Measurements from ENCODE around the gene TEX13D.
"Not testable (repeated sequence)": the region's sequence is repeated elsewhere in the genome, so short reads cannot be mapped to it uniquely, and the experiment has no call there.

The TEX13D gene

DNA sequence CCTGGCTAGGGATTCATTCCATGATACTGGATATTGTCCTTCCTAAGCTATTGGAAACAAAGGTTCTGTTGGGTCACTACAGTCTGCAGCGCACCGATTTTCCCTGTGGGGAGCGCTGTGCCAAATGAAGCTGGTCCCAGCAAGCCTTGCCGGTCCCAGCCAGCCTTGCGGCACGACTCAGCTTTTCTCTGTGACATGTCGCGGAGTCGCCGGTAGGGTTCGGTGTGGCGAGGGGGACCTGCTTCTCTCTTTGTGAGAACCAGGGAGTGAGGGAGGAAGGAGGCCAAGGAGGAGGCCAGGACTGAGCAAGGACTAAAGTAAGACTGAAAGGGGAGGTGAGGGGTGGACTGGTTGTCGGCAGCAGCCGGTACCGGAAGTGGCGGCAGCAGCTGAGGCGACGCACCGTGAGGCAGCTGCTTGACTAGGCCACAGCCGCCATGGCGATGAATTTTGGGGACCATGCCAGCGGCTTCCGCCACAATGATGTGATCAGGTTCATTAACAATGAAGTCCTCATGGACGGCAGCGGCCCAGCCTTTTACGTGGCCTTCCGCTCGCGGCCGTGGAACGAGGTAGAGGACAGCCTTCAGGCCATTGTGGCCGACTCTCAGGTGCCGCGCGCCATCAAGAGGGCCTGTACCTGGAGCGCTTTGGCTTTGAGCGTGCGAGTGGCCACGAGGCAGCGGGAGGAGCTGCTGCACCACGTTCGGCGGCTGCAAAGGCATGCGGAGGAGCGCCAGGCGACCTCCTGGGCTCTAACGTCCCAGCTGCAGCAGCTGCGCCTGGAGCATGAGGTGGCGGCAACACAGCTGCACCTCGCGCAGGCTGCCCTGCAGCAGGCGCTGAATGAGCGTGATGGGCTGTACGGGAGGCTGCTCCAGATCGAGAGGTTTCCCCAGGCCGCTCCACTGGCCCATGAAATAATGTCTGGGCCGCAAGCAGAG, at the start of gene TEX13D:
TSS of gene TEX13D (plus strand) at position 180 of the 944 bp plus-strand sequence. CDS start at position 438, 258 bp downstream.
- no peak for FAIRE-seq

DNA sequence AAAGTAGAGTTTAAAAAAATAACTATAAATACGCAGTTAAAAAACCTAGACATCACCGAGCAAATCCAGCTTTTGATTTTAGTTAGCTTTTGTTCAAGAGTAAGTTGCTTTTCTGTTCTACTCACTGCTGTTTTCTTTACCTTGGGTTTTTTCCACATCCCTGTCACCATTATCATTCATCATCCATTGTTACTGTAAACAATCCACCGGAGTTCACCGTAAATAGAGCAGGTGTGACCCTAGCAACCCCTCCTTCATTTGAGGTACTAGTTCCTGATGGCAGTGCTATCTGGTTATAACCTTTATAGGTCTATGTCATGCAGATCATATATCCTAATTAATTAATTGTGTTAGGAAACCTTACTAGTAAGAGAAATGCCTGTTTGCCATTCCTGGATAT, 43.0 kb upstream of the TEX13D start:
- FAIRE-seq: no peak

DNA sequence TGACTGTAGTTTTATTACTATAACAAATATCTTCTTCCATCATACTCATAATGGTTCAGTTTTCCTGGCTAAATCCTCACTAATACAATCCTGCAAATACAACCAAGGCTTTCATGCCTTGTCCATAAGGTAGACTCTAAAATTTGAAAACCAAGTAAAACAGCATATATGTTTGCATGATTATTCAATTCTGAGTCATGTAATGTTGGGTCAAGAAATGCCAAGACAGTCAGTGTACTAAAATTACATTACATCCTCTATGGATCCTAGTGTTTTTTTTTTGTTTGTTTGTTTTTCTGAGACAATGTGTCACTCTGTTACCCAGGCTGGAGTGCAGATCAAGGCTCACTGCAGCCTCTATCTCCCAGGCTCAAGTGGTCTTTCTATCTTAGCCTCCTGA, 38.6 kb upstream of the TEX13D start:
- no peak for FAIRE-seq

DNA sequence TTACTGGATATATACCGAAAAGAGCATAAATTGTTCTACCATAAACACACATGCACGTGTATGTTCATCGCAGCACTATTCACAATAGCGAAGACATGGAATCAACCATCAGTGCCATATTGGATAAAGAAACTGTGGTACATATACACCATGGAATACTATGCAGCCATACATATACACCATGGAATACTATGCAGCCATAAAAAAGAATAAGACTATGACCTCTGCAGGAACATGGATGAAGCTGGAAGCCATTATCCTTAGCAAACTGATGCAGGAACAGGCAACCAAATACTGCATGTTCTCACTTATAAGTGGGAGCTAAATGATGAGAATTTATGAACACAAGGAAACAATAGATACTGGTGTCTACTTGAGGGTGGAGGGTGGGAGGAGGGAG, 33.1 kb upstream of the TEX13D start:
- not testable (repeated sequence) for FAIRE-seq

DNA sequence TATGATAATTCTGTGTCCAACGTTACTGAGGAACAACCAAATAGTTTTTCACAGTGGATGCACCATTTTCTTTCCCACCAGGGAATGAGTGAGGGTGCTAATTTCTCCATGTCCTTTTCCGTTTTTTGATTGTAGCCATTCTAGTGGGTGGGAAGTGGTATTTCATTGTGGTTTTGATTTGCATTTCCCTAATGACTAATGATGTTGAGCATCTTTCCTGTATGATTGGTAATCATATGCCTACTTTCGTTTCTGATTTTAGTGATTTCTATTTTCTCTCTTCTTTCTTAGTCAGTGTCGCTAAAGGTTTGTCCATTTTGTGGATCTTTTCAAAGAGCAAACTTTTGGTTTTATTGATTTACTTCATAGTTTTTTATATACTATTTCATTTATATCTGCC, 32.1 kb upstream of the TEX13D start:
- FAIRE-seq: no peak

DNA sequence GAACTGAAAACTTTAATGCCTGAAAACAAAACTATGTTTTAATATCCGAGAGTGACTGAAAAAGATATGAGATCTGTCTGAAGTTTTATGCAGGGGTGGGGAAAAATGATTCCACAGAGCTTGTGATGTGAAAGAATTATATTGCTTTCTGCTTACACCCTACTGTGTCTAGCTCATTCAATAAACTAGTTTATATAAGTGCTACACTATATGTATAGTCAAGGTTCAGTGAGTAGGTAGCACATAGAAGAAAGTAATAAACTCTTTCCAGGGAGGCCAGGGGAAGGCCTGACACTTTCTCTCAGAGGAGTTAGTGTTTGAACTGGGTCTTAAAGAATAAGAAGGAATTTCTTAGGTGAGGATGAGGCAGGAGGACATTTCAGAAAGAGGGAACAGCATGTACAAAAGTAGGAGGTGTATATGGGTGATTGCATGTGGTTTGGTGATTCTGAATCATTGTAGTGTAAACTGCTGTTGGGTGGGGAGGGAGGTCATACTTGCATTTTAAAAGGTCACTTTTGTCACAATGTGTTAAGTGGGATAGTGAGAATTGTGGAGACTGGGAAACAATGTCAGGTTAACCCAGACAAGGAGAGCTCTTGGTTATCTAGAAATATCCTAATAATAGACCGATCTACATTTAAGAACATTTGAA, 25.1 kb upstream of the TEX13D start:
- FAIRE-seq: no peak

DNA sequence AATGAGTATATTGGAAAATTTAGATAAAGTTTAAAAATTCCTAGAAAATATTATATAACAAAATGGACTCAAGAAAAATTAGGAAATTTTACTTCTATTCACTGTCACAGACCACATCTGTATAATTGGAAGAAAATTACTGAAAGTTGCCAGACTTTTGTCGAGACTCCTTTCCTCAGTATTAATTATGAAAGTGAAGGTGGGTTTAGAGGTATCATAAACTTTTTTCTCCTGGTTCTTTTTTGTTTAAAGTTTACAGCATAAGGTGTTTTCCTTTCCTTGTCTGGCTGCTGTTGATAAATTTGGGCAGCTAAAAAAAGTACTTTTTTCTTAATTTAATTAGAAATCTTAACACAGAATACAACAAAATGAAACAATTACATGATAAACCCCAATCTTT, 6.7 kb upstream of the TEX13D start:
- no peak for FAIRE-seq

DNA sequence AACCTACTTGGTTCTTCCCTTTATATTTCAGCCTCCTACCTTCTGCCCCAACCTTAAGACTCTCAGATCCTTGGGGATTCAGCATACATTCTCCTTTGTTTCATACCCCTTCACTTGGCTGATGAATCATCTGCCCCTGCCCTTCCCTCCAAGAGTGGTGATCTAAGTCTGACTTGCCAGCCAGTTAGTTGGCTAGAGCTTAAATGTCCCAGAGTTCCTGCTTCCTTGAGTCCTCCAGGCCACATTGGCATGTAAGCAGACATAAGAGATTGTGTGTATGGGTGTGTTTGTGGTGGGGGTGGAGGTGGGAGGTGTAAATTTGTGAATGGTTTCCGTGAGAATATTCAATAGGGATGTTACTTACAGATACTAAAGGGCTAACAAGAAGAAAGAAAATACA, 3.7 kb upstream of the TEX13D start:
- FAIRE-seq: no peak

DNA sequence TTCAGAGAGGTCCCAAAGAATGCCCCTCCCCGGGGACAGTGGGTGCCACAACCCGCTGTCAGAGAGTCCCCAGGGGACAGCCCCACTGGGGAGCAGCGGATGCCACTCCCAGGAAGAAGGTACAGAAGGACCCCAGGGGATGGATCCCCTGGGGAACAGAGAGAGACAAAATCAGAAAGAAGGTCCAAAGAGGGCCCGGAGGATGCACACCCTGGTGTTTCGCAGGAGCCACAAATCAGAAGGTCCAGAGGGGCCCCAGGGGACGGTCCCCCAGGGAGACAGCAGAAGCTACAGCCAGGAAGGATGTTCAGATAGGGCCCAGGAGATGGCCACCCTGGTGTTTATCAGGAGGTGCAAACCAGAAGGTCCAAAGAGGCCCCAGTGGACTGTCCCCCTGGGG, 1.4 kb downstream of the TEX13D start:
- FAIRE-seq: no peak

DNA sequence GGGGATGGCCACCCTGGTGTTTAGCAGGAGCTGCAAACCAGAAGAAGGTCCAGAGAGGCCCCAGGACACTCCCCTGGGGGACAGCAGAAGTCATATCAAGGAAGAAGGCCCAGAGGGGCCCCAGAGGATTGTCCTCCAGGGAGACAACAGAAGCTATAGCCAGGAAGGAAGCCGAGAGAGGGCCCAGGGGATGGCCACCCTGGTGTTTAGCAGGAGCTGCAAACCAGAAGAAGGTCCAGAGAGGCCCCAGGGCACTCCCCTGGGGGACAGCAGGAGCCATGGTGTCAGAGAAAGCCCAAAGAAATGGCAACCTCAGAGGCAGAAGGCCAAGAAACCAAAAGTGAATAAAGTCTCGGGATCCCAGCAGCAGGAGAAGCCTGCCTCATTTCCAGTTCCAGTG, 2.1 kb downstream of the TEX13D start:
- FAIRE-seq: not testable (repeated sequence)

DNA sequence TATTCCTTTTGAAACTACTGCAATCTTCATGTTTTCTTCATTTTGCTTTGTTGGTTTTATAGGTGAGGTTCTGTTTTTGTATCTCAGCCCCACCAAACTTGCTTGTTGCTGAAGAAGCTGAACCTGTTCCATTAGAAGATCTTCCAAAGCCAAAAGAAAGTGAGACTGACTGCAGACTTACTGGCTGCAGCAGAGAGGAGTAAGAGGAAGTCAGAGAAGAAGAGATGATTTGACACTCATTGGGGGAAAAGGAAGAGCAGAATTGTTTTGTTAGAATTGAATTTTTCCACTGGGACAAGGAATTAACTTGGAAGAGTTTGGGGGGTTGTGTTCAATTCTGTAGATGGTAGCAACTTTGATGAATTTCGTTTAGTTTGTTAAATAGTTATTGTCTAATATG, 3.1 kb downstream of the TEX13D start:
- FAIRE-seq: no peak

DNA sequence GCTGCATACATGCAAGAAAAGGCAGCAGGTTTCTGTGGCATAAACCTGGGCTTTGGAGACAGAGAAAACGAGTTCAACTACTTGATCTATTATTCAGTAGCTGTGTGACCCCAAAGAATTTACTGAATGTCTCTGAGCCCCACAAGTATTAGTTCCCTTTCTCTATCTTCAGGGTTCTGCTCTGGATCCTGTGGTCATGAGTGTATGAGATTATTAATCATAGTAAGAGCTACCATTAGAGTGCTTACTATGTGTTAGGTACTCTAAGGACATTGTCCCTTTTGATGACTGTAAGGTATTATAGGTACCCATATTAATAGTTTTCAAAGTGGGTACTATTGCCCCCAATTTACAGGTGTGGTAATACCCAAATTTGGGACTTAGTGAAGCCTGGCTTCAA, 5.5 kb downstream of the TEX13D start:
- no peak for FAIRE-seq

DNA sequence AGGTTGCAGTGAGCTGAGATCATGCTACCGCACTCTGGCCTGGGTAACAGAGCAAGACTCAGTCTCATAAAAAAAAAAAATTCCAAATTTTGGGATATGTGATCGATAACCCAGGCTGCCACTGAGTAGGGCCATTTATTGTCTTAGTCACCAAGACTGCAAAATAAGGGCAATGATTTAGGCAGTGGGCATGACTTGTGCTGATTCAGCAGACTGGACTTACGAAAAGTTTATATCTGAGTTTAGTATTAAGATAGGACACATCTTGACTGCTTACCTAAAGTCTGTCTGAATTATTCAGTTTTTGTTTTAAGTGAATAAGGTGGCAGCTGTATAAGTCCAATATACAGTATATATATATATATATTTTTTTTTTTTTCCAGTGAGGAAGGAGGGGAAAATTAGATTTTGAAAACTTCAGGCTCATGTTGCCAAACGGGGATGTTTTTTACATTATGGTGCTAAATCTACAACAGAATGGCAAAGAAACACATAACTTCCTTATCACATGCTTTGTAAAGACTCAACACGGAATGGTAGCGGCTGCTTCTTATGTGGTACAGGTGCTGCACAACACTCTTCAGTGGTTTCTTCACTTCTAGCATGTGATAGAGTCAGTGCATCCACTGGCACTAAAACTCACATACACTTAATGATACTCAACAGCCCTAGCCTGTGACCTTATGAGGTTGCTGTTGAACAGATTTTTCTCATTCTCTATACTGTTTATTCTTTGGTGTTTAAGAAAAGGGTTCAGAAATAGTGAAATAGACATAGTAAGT, 6.5 kb downstream of the TEX13D start:
- FAIRE-seq: no peak

DNA sequence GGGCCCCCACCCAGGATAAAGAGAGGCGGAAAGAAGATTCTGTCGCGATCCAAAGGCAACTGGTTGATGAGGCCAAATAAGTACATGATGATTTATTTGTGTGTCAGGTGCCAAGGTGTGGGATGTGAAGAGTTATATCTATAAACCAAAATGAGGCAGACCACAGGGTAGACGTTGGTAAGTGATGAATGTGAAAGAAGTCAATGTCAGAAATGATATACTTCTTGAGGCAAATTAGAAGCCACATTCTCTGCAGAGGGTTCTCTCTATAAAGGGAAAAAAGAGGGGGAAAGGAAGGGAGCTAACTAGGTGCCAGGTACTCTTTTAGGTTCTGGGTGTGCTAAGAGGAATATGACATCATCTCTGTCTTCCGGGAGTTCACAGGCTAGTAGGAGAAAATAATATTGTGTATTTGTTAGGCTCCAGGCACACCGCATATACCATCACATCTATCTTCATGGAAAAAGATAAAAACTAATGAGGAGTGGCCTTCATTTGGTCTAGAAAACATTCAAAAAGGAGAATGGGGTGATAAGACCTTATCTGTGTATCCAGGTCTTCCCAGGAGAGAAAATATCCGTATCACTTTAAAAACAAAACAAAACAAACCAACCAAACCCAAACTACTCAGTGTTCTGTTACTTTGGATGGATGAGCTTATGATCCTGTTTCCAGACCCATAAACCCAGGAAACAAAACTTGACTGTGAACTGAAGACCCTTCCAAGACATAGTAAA, 9.1 kb downstream of the TEX13D start:
- no peak for FAIRE-seq

DNA sequence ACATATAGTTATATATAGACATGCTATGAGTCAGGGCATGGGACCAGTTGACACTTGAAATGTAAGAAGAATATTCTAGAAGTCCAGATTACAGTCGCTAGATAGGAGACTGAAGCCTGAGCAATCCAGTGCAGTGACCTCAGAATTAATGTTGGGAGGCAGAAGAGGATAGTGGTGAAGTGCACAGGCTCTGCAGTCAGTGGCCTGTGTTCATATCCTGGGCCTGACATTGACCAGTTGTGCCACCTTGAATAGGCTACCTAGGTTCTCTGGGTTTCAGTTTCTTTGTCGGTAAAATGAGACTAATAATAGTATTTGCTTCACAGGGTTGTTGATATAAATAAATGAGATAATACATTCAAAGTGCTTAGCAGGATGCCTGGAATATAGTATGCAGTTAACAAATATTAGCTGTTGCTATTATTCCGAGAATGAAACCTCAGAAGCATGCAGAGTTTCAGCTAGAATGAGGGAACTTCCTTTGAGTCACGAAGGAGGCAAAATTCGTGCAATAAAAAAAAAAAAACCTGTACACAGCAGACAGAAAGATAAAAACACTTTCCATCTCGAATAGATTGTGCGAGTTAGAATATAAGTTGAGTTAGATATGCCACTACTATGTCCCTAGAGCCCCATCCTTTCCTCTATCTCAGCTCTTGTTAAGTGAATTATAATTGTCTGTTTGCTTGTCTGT, 9.9 kb downstream of the TEX13D start:
- FAIRE-seq: no peak

DNA sequence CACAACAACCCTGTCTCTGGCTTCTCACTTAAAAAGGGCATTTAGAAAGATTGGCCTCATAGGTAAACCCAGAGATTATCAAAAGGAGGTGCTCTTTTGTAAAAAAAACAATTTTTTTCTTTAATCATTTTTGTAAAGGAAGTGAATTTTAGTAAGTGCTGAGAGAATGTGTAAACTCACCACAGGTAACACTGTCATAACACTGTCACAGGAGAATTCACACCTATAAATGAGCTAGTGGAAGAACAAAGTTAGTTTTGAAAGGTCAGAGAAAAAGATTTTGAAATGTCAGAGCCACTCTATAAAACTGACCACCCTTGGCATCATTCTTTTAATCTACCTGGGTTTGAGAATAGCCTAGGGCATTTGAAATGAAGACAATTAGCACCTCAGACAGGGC, 10.6 kb downstream of the TEX13D start:
- FAIRE-seq: no peak

DNA sequence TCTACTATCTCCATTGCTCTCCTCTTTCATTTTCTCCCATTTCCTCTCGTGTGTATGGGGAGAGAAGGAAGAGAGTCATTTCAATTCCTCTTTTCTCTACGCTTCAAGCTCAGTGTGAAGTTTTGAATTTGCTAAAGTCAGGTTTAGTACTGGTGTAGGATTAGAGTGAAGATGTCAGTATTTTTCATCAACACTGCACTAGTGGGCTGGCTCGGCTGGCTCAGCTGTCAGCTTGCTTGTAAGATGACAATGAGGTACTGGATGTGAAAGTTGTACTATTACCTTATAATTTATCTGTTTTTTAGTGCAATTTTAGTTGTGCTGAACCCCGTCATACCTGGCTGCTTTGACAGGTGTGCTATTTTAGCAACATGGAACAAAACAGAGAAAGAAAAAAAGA, 11.8 kb downstream of the TEX13D start:
- no peak for FAIRE-seq

DNA sequence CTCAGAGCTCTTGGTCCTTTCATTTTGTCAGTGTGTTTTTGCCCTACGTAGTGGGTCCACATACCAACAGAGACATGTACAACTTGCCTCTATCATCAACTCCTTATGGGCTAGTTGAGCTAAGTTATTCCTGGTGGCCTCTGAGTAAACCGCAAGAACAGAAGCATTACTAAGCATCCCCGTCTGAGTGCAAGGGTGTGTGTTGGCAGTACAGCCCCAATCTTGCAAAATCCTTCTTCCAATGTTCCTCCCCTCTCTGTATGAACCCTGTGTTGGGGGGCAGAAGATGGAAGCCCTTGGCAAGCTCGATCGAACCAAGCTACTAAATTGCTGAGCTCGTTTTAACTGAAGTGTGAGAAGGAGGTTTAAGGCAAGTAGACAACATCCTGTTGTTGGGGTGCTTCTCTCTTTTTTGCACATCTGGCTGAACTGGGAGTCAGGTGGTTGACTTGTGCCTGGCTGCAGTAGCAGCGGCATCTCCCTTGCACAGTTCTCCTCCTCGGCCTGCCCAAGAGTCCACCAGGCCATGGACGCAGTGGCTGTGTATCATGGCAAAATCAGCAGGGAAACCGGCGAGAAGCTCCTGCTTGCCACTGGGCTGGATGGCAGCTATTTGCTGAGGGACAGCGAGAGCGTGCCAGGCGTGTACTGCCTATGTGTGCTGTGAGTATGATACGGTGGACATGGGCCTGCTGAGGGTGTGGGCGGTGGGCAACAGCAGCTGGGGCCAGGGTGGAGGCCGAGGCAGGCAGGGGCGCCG, 13.8 kb downstream of the TEX13D start, which contains the start of gene SH2D1A:
TSS of gene SH2D1A (plus strand) at position 447 of the 760 bp plus-strand sequence. CDS start at position 527, 80 bp downstream.
- FAIRE-seq: no peak

DNA sequence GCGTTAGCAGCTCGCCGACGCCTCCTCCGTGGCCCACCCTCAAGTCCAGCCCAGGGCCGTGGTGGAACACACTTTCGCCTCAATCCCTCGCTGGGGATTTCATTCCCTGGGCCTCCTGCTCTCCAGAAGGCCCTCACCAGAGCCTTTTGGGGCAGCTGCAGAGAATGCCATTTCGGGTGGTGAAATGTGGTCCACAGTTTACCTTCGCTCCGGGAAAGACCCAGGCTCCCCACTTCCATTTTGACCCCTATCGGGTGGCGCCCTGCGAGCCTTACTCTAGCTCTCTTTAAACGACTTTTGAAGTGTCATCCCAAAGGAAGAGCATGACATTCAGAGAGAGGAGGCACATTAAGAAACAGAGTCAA, 14.4 kb downstream of the TEX13D start:
- no peak for FAIRE-seq

DNA sequence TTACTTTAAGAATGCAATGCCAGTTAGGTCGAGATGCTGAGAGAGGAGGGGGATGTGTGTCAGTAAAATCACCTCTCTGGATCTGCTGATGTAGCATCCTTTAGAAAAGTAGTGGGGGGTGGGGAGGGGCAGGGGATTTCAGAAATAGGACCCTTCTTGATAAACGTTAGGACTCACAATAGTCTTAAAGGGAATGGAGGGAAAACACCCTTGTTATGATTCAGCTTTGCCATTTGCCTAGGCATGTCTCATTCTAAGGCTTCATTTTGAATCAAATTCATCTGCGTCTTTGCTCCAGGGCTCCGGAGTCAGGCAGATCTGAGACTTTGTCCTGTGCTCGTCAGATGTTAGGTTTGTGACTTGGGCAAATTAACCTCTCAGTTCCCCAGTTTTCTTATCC, 14.8 kb downstream of the TEX13D start:
- FAIRE-seq: no peak

DNA sequence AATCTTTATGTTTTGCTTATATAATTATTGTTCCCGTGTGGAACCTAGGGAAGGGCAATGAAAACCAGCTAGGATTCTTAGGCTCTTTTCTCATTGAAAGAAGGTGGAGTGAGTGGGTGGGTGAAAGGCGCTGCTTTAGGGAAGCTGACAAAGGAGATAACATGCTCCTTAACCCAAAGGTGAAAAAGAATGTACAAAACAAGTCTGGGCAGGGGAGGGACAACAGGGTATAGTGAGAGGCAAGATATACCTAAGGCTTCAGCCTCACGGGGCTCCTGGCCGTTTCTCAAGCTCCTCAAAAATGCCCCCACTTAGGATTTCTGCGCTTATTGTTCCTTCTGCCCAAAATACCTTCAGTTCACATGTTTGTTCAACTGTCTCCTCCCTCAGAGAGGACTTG, 15.7 kb downstream of the TEX13D start:
- FAIRE-seq: no peak
